Stimulated activated CD4-positive, alpha-beta T cell treated with anti-CD3 and anti-CD28 coated beads, Interleukin-1b, Interleukin-23, amount 100 ng/mL, for 1 hour (primary cell): ENCODE measurements around the gene CENPM.
A peak's percentile ranks its signal among the peaks of the same experiment; 100 is the strongest.

Experiments
- DNase-seq, 2 donors: peaks; one replicate each; pipeline ENCODE4 v3.0.0-alpha.2; 2020; ENCODE audit warnings: low read depth in 2 of 2

The CENPM gene, protein sequence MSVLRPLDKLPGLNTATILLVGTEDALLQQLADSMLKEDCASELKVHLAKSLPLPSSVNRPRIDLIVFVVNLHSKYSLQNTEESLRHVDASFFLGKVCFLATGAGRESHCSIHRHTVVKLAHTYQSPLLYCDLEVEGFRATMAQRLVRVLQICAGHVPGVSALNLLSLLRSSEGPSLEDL

DNA sequence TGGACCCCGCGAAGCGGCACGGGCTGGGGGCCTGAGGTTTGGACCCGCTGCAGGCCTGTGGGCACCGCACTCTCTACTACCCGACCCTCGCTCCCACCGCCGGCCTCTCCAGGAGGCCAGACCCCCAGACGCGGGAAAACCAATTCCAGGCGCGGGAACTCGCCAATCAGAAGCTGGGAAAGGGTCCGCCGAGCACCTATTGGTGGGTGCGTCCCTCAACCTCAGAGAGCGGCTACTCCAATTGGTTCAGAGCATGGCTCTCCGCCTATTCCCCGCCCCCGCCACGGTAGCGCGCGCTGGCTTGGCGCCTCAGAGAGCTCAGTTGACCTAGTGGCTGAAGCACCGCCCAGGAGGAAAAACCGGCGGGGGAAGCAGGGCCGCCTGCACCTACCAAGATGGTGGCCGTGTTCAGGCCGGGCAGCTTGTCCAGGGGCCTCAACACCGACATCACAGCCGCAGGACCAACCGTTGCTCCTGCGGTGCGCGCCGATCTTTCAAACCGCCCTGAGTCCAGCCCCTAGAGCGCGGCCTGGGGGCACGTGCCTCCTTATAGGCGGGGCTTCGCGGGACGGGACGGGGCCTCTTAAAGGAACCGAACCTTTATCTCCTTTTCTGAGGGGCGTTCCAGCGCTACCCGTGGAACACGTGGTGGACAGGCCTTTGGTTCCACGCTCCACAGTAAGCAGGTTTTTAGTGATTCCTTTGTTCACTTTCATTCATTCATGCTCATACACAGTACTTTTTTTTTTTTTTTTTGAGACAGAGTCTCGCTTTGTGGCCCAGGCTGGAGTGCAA is at the start of gene CENPM:
Gene CENPM (minus strand): TSS at position 524 of the 795 bp plus-strand sequence. CDS start 76 bp downstream, at position 448.
- peak; percentile 53 to 79 for DNase-seq

DNA sequence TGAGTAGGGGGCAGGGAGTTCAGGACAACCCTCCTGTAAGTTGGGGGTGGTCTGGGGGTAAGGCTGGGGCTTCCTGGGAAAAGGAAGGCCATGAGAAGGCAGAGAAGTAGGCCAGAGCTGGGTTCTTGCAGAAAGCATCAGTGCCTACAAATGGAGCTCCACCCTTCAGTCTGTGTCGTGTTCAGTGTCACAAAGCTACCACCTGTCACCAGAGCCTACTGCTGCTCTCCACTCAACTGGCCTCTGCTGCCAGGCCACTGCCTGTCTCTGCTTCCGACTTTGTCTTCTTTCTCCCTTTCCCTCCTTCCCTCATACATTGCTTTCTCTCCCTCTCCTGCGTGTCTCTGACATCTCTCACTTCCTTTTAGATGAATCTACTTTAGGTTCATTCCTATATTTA is 48.3 kb upstream of the CENPM start:
- no peak for DNase-seq

DNA sequence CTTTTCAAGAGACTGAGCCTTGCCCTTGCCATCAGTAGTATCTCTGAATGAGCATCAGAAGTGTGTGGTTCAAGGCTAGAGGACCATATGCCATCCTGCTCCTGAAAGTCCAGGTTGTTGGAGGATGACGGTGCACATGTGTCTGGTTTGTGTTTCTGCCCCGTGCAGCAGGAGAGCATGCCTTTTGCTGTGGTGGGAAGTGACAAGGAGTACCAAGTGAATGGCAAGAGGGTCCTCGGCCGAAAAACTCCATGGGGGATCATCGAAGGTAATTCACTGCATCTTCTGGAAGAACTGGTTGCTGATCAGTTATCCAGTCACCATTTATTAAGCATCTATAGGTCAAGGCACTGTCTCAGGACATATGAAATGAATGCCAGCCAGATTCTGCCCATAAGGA is 45.5 kb upstream of the CENPM start:
- no peak for DNase-seq

DNA sequence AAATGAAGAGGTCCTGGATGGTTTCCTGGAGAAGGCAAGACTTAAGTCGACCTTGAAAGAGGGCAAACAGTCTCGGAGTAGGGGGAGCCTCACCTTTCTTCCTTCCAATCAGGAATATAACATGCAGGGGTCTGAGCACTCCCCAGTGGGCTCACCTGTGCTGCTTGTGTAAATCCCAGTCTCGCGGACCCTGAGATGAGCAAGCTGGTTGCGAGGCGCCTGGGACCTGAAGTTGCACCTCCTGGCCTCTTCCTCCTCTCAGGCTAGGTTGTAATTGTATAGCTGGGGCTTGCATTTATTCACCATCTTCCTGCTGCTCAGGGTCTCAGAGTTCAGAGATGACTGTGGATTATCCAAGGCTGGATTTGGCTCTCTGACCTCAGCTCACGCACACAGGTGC is 44.2 kb upstream of the CENPM start:
- DNase-seq, result no peak

DNA sequence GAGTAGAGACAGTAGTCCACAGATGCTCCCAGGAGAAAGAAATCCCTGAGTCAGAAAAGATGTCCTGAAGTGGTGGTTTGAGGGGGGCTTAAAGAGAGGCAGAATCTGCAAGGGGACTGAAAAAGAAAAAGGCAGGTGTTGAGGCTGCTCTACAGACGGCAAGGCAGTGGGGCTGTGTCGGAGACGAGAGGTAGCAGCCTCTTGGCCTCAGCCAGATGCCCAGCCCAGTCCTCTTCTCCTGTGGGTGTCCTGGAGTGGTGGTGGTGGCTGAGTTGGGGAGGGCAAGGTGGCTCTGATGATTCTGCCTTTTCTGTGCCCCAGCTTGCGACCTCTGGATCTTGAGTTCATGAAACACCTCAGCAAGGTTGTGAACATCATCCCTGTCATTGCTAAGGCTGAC is 42.3 kb upstream of the CENPM start:
- DNase-seq, result no peak

DNA sequence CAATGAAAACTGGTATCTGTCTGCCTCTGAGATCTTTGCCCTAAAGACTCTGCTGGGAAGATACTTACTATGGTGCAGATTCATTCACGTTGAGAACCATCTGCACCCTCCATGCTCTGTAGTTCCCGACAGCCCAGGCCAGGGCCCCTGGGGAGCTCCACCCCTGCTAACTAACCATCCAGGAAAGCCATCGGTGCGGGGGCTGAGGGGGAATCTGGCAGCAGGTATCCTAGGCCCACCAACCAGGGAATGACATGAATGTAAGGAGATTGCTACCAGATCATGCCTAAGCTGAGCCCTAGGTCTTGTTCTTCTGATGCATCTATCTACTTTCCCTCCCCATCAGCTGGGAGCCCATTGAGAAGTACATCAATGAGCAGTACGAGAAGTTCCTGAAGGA is 40.3 kb upstream of the CENPM start:
- DNase-seq, result no peak

DNA sequence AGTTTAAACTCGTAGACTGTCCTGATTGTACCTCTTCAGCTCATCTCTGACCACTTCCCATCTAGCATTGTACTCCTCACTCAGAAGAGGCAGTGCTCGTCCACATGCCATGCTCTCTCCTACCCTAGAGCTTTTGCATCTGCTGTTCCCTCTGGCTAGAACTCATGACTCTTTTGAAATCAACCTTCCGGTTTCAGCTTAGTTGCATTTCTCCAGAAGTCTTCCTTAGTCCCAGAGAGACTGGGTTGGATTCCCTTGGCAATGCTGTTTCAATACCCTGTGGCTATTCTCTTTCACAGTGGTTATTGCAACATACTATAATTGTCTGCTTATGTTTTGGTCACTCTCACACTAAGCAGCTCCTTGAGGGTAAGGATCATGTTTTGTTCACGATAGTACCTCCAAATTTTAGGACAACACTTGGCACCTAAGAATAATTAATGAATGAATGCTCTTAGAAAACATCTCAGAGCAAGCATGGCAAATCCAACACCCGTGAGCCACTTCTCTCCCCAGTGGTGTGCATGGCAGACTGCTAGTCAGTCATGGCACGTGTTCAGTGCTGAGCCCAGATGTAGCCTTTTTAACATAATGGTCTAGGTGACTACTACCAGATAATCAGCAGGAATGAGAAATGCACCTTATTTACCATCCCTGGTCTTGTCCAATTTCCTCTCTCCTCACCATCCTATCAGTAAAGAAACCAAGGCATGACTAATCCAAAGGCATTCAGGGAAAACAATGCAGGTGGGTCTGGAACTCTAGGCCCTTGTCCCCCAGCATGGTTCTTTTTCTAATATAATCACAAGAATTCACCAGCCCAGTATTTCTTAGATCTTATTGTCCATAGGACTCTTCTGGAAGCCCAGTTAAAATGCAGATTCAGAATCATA is 36.8 kb upstream of the CENPM start:
- no peak for DNase-seq

DNA sequence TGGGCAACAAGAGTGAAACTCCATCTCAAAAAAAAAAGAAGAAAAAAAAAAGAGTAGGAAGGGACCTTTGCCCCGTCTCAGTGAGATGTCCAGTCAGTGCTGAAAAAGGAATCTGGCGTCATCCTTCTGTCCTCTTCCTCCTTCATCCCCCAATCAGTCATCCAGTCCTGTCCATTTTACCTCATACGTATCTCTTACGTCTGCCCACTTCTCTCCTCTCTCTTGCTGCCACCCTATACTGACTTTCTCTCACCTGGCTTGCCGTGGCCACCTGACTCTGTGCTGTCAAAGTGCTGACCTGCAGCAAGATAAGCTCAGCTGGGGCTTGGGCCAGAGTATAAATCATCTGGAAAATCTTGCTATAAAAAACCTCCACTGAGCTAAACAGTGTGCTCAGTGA is 35.9 kb upstream of the CENPM start:
- DNase-seq, result no peak

DNA sequence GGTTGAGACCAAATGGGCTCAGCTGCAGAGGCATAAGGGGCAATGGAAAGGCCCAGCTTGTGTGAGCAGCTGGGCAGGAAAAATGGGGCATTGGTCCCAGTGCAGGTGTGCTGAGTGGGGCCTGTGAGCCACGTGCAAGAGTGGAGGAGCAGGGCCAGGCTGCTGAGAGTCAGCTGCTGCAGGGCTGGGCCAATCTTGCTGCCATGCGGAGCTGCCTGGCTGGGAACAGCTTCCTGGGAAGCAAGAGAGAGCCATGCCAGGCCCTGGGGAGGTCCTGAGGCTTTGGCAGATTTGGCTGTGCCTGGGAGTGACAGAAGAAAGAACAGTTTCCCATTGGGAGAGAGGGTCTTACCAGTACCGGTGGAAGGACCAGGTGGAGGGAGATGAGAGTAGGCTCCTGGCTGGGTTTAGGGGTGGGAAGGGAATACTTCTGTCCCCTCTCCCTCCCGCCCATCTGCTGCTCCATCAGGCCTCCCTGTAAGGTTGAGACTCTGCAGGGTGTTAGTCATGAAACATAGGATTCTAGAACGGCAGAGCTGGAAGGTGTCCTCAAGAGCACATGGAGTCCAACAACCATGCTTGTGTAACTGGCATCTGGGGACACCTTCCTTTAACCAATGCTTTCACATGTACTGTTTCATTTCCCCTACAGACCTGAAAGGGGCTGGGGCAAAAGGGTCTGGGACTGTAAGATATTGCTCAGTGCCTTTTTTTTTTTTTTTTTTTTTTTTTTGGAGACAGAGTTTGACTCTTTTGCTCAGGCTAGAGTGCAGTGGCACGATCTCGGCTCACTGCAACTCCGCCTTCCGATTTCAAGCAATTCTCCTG is 32.7 kb upstream of the CENPM start:
- DNase-seq, result no peak

DNA sequence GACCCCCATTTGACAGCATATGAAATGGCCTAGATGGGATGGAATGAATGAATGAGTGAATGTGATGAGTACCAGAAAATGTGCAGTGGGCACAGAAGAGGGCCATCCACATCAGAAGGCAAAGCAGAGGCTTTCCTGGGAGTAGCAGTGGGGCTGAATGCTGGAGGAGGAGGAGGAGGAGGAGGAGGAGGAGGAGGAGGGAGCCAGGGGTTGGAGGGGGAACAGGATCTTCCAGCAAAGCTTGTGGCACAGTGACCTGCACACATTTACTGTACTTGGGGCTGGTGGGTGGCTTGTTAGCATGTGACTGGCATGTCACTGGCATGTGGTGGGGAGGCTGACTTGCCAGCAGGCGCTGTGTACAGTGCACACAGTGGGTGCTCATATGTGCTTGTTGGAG is 31.8 kb upstream of the CENPM start:
- no peak for DNase-seq

DNA sequence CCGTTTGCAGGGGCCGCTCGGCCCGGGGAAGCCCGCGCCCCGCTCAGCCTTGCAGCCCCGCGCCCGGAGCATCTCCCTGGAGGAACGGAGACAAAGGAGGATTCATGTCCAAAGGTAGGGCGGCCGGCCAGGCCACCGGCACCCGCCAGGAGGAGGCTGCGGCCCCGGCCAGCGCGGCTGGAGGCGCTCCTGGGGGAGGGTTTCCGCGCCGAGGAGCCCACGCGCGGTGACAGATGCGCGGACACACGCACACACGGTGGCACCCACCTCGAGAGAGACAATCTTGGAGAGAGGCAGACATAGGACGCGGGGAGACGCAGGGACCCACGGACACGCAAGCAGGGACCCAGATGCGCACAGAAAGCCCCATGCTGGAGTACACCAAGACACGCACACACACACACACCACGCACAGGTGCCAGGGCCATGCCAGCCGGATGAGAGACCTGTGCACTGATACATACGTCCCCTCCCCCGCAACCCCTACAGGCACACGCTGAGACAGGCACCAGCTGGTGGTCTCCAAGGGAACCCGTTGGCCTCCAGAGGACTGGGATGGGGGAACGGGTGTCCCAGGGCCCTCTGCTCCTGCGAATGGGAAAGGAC is 30.1 kb upstream of the CENPM start:
- DNase-seq, result no peak

DNA sequence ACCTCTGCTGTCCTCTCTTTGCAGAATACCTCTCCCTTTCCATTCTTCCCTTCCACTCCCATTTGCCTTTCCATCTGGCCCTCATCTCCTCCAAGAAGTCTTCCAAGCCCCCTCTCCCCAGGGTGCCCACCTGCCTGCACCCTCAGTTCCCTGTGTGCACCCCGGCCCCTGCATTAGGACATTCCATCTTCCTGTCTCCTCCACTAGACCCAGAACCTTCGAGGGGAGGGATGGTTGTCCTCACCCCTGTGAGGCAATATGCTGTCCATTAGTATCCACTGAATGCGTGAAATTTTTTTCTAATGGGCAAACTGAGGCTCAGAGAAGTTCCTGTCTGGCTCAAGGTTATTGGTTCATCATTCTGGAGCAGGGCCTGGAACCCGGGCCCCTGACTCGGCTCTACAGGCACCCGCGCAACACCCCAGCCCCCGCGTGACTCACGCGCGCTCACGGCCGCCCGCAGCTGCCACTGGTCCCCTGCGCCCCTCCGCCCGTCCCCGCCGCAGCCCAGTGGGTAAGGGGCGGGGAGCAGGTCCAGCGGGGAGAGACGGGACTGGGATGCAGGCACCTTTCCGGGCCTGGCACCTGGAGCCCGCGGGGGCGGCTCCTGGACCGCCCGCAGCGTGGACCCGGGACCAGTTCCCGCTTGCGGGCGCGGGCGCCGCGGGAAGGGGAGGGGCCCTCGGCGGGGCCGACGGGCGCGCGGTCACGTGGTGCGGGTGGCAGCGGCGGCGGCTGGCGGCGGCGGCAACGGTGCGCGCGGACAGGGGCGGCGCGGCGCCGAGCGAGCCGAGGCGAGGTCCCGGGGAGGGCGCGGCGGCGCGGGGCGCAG is 29.3 kb upstream of the CENPM start:
- DNase-seq, result no peak

DNA sequence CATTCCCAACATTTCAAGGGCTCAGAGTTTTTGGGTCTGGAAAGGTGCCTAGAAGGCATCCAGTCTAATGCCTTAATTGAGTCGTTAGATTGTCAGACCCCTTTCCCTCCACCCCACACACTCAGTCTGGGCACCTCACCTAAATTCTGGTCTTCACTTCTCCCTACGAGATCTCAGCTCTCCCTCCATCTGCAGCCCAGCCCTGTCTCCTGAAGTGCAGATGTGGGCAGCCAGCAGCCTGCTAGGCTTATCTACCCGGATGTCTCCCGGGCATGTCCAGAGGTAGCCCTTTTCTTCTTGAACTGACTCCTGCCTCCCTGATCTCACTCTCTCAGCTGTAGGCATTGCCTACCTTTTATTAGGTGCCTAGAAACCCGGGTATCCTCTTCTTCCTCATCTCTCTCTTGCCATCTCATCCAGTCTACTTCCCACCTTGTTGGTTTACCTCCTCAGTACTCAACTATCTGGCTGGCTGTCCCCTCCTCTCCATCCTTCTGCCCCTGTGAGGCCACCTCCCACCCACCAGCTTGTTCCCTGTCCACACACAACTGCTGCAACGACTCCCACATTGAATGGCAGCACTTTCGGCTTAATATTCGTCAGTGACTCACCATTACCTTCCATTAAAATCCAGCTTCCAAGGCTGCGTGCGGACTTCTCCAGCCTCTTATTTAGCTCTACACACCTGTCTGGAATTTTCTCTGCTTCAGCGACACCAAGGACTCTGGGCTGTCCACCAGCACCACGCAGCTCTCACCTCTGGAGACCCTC is 28.5 kb upstream of the CENPM start:
- no peak for DNase-seq

DNA sequence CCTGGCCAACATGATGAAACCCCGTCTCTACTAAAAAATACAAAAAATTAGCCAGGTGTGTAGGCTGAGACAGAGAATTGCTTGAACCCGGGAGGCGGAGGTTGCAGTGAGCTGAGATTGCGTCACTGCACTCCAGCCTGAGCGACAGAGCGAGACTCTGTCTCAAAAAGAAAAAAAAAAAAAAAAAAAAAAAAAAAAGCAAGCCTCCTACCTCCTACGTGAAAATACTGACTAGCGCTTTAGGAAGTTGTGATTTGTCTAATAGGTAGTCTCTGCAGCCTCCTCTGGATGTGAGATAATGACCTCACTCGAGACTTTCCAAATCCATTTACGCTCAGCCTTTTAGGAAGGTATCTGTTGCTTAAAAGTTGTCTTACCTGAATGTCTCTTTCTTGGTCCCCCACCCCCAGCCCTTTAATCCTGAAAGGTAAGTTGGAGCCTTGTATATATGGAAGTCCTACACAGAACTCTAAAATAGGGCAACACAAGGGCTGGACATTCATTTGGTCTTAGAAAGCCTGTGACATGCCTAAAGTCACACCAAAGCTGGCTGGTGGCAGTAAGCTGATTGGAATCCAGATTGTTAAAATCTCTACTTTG is 27.8 kb upstream of the CENPM start:
- DNase-seq, result no peak

DNA sequence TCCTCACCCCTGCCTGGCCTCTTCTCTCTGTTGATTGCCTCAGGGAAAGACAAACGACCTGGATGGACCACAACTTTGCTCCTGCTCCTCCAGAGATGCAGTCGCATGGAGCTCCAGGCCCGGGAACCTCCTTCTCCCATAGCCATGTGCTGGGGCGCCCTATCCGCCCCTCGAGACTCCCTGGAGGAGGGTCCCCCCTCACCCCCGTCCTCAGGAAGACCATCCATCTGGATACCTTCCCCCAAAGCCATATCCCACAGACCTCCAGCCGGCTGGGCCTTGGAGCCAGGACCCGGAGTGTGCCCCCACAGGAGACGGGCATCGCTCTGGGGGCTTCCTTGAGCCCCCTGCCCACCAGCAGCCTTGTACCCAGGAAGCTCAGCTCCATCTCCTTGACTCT is 24.5 kb upstream of the CENPM start:
- no peak for DNase-seq

DNA sequence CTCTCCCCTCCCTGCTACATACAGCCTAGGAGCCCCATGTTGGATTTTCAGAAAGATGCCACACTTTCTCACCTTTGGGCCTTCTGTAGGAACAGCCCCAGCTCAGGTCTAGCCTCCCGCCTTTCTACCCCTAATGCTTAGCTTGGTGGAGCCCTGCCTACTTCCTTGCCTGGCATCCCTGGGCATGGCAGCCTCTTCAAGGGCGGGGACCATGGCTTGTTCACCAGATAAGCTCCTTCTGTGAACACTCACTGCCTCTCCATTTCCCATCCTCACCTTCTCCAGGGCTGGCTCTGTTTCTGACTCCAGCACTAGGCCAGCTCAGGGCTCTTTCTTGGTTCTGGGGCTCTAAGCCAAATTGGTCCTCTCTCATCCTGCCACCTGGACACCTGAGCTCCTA is 23.6 kb upstream of the CENPM start:
- no peak for DNase-seq

DNA sequence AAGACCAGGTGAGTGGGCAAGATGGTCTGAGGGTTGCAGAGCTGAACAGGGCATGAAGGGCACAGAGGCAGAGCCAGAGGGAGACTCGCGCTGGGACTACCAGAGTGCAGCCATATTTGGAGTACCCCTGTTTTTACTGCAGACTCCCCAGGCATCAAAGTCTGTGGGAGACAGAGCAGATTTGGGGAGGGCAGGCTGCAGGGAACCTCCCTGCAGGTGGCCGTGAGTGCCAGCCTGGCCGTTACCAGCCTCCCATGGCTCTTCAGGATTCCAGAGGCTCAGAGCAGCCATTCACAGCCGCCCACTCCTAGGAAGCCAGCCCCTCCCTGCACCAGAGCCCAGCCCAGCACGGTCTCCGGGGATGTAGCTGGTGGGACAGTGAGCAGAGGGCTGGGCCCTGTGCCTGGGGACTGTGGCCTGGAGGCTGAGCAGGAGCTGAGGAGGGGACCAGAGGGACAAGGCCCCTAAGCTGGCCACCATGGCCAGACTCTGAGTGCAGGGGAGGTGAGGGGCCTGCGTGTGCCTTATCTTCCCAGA is 22.2 kb upstream of the CENPM start, which contains the start of gene SEPTIN3:
Gene SEPTIN3 (plus strand): TSS at position 334 of the 537 bp plus-strand sequence. CDS start 2,050 bp downstream, outside the sequence.
- DNase-seq, result no peak

DNA sequence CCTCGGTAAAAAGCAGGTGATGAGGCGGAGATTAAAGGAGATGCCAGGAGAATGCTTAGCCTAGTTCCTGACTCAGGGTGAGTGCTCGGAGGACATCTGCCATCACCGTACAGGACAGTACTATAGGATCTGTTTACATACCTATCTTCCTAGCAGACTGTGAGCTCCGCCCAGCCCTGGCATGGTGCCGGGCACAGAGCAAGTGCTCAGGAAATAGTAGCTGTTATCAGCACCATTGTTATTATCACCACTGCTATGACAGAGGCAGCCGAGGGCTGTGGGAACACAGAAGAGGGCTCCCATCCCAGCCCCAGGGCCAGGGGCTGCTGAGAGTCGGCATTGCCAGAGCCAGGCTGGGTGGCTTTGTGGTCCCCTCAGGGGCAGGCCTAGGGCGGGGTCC is 21.6 kb upstream of the CENPM start:
- DNase-seq, result no peak
